Breast epithelium (tissue), 3 donors: Measurements from ENCODE around the gene PIAS1.

Source experiments
- CTCF ChIP-seq, 3 donors: fragments of 450-650 bp; IDR thresholded peaks; one replicate each; pipeline ENCODE4 v1.5.1; 2016 to 2017; ENCODE audit warnings: antibody characterized with exemption in 3 of 3, mild to moderate bottlenecking in 3 of 3, moderate library complexity in 3 of 3
- POLR2A ChIP-seq: fragments of 450-650 bp; IDR thresholded peaks from one replicate; pipeline ENCODE4 v1.6.1; 2016; ENCODE audit warnings: antibody characterized with exemption, mild to moderate bottlenecking, moderate library complexity
- POLR2AphosphoS5 ChIP-seq, 3 donors: sonication (generic); formaldehyde crosslinking; IDR thresholded peaks; one replicate each; pipeline ENCODE4 v1.6.1; 2017; ENCODE audit warnings: antibody characterized with exemption in 3 of 3

- TF ChIP-seq CTCF (IDR thresholded peaks at IDR 0.05): no peak
- TF ChIP-seq POLR2A: no peak
- no peak for TF ChIP-seq POLR2AphosphoS5 (IDR thresholded peaks at IDR 0.05)
These were observed 8.9 kb downstream of the PIAS1 start for GRCh38 chr15:68062946-68063465.
